GM18526 (cell line): ENCODE measurements around the gene SULT1C4.

ENCODE experiments used
- POLR2A ChIP-seq: IDR thresholded peaks from 3 replicates; pipeline ENCODE4 v1.6.1; 2011; ENCODE audit not compliant: insufficient read length; ENCODE audit errors: extremely low read depth

Gene SULT1C4

DNA sequence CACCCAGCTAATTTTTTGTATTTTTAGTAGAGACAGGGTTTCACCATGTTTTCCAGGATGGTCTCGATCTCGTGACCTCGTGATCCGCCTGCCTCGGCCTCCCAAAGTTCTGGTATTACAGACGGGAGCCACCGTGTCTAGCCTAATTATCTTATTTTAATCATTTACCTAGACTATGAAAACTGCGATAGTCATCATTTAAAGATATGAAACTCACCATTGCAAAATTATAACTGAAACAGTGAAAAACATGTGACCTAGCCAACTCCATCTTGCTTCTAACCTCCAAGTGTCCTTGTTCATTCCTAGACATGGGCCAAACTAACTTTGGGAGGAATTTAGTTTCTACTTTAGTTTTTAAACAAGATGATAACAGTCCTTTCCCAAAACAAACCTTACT lies 17.4 kb downstream of the SULT1C4 start:
- TF ChIP-seq POLR2A: no peak

DNA sequence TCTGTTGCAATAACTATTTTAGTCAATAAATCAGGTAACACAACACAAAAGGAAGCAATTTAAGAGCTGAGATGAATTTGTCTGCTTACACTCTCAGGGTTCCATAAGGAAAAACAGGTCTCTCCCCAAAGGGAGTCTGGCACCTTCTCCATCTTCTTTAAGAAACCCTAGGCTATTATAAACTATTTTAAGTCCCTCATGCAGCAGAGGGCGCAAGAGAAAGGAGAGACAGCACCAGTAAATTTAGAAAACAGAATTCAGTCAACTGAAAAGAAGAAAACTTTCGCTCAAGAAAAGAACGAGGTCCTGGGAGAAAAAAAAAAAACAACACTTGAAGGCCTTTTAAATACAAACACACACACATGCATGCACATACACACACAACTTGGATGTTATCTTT lies 19.1 kb downstream of the SULT1C4 start:
- no peak for TF ChIP-seq POLR2A

DNA sequence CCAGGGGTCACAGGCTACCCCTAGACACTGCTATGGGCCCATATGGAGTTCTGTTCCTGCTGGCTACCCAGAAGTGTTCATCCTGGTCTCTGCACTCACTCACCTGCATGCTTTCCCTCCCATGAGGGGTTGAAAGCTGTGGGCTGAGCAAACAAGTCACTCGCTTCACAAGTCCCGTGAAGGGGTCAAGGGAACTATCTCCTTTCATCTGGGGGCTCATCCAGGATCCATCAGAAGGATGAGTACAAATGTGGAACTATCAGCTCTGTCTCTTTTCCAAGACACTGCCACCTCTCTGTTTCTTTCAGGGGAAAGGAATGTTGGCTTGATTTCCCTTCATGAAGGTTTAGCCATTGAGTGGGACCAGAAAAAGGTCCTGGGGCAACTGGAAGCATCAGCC lies 21.7 kb downstream of the SULT1C4 start:
- TF ChIP-seq POLR2A: no peak

DNA sequence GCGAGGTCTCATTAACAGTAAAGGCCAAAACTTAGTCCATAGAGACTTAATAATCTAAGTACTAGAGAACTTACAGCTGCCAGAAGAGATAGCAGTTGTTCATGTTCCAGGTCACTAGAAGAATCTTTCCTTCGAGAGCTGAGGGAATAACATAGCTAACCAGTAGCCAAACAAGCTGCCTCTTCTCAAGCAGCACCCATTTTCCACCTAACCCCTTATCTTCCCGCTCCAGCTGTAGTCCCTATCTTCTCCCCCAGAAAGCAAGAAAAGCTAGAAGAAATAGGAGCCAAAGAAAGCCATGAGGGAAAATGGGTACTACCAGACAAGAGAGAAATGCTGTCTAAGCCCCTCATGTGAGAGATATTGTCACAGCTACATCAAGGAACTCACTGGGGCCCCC lies 24.0 kb downstream of the SULT1C4 start:
- TF ChIP-seq POLR2A: no peak

GRCh38 chr2:108403494-108403893 lies 25.7 kb downstream of the SULT1C4 start:
- no peak for TF ChIP-seq POLR2A

GRCh38 chr2:108404784-108405397 lies 27.1 kb downstream of the SULT1C4 start:
- TF ChIP-seq POLR2A: no peak

GRCh38 chr2:108407864-108408729 lies 30.3 kb downstream of the SULT1C4 start:
- TF ChIP-seq POLR2A: no peak

GRCh38 chr2:108409768-108410167 lies 32.0 kb downstream of the SULT1C4 start:
- no peak for TF ChIP-seq POLR2A

GRCh38 chr2:108412995-108413710 lies 35.4 kb downstream of the SULT1C4 start:
- no peak for TF ChIP-seq POLR2A

DNA sequence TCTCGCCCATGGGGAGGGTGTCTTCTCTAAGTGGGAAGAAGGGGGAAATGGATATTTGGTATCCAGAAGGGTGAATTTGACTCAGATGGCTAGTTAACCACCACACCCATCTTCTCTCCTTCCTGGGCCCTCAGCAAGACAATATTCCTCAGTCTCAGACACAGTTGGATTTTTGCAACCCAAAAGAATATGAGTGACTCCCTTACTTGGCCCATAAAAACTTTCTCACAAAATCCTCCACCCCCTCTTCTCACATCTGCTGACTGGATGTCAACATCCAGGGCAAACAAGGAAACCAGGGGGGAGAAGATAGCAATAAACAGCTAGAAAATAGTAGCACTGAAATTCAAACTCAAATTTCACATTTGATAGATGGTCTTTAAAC lies 35.9 kb downstream of the SULT1C4 start:
- TF ChIP-seq POLR2A: no peak

DNA sequence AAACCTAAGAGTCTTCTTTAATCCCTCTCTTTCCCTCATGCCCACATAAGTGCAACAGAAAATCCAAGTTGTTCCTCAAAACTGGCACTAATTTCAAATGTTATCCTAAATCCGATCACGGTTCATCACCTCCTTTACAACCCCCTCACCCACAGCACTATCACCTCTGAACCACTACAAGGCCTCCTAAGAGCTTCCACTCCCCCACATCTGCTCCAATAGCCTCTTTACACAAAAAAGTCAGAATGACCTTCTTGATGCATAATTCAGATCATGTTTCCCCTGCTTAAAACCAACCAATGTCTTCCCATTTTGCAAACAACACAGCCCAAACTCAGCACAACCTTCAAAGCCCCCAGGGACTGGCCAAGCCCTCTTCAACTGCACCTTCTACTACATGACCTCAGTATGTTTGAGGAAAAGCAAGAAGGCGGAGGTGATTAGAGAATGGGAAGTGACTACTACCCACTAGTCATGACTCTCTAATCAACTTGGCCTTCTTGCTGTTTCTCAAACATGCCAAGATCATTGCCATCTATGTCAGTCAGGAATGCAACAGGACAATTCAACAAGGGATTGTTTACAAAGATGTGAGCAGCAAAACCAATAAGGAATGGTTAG lies 36.6 kb downstream of the SULT1C4 start:
- TF ChIP-seq POLR2A: no peak

DNA sequence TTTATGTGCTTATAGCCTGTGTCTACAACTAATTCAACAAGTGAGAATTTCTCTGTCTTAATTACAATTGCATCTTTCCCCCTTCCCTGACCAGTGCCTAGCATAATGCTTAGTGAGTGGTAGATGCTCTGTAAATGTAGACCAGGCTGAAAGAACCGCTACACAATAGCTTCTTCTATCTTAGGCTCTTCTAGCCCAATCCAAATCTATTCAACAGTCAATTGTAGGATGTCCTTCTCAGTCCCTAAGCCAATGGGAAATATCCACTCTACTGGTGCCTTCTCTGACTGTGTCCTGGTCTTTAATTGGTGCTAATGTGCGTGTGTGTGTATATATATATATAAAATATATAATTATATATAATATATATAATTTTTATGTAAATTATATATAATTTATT lies 37.2 kb downstream of the SULT1C4 start:
- TF ChIP-seq POLR2A: no peak

DNA sequence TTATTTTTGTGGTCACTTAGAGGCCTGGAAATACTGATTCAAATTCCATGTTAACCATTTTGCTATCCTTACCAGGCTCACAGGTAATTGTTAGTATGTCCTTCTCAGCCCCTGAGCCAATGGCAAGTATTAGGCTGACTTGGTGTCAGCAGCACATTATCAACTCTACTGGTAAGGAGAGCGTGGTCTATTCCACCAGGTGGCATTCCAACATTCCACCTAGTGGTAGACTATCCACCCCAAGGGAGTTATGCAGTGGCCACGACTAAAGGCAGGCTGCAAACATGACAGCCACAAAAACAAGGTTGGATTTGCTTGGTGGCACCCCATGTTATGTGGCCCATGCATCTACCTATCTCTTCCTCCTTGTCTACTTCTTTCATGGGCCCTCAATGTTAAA lies 39.5 kb downstream of the SULT1C4 start:
- no peak for TF ChIP-seq POLR2A

DNA sequence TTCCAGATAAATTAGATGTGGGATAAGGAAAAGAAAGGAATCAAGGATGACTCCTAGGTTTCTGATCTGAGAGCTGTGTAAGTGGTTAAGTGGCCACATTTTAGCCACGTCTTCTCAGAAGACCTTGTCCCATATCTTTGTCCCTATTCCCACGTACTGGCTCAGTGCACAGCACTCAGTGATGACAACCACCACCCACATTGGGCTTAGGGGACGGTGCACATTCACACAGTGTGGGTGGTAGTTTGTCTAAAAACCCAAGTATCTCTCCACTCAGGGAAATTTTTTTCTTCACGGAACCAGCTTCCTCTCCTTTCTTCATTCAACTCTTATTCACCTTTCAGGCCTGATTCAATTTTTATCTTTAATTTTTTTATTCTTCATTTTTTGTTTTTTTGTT lies 40.7 kb downstream of the SULT1C4 start:
- TF ChIP-seq POLR2A: no peak

GRCh38 chr2:108423067-108423466 lies 45.3 kb downstream of the SULT1C4 start:
- no peak for TF ChIP-seq POLR2A

DNA sequence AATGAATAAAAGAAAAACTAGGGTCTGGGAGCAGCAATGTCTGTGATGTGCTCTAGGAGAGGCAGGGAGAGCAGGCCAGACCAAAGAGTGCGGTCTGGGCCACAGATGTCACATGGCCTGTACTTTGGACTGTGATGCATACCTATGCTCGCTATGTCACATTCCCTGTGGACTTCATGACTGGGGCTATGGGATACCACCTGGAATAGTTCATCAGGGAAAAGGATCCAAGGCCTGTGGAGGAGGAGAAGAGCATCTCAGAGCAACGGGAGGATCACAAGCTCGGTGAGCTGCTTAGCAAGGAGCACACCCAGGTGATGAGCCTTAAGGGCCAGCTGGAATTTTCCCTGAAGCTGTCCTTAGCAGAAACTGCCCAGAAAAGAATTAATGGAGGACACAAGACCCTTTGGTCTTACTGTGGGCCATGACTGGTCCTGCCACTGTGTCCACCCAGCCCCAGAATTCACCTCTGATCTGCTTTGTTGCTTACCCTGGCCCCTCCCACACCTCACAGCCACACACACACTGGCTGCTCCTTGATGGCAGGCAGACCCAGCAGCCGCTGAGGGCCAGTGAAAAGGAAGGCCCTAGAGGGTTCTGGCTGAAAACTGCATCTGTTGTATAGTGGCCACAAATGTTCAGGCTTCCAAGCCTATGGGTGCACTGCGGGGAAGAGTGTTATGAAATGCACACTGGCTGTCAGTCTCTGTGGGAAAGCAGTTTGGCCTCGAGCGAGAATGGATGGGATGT lies 45.9 kb downstream of the SULT1C4 start:
- TF ChIP-seq POLR2A: no peak
